Measurements from ENCODE around the gene TRERF1.

Gene TRERF1

GRCh38 chr6:42394881-42395620 lies 56.7 kb downstream of the TRERF1 start:
- DNase-seq (ENCODE audit: low read depth in 3 of 3, low spot score in 1 of 3): no peak

- DNase-seq (ENCODE audit: low read depth in 3 of 3, low spot score in 1 of 3): no peak
These were observed 57.6 kb downstream of the TRERF1 start for GRCh38 chr6:42394151-42394550.

- DNase-seq (ENCODE audit: low read depth in 3 of 3, low spot score in 1 of 3): no peak
These were observed 58.4 kb downstream of the TRERF1 start for GRCh38 chr6:42393339-42393738.

GRCh38 chr6:42392833-42393232 lies 58.9 kb downstream of the TRERF1 start:
- no peak for DNase-seq (ENCODE audit: low read depth in 3 of 3, low spot score in 1 of 3)

GRCh38 chr6:42391441-42391840 lies 60.3 kb downstream of the TRERF1 start:
- DNase-seq (ENCODE audit: low read depth in 3 of 3, low spot score in 1 of 3): no peak

DNA sequence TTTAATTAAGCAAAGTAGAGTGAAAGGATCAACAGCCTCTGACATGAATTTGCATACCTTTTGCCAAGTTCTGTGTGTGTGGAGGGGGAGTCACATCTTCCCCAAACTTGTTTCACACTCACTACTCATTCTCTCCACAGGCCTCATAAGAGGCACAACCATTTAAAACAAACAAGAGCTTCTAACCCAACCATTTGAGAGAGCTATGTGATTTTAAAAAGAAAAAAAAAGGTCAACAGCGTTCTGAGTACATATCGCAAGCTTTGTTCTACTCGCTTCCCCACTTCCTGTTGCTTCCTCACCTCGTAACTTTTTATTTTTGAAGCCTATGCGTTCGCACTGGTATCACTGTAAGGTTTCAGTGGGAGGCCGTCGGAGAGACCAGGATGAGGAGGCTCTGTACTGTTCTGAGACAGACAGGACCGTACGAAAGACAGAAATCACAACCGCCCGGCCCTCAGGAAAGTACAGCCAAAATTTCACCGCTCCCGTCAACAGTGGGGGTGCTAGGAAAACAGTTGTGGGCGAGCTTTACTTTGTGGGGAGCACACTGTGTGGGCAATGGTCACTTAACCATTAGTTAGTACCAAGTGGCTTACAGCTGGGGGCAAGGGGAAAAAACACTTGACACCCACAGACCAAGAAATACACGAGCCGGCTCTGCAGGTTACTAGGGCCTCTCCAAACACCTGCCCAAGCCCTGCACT lies 61.3 kb downstream of the TRERF1 start:
- no peak for DNase-seq (ENCODE audit: low read depth in 3 of 3, low spot score in 1 of 3)

- no peak for DNase-seq (ENCODE audit: low read depth in 3 of 3, low spot score in 1 of 3)
These were observed 62.0 kb downstream of the TRERF1 start for GRCh38 chr6:42389736-42390135.

GRCh38 chr6:42388046-42388445 lies 63.7 kb downstream of the TRERF1 start:
- DNase-seq (ENCODE audit: low read depth in 3 of 3, low spot score in 1 of 3): no peak

DNA sequence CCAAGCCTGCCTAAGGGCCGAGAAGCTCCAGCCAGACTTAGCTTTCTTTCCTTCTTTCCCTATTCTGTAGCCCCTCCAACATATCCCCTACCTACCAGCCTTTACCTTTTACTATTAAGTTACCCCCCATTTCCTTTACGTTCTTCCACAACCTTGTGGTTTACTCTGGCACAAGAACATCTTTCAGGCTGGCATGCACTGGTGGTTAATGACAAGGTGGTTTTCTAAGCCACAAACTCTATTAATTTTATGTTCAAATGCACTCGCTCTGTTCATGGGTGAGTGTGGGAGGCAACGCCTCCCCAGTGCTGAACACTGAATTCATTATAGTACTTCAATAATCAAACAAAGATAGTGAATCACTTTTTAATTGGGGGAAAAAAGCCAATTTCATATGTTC lies 64.4 kb downstream of the TRERF1 start:
- DNase-seq (ENCODE audit: low read depth in 3 of 3, low spot score in 1 of 3): no peak

DNA sequence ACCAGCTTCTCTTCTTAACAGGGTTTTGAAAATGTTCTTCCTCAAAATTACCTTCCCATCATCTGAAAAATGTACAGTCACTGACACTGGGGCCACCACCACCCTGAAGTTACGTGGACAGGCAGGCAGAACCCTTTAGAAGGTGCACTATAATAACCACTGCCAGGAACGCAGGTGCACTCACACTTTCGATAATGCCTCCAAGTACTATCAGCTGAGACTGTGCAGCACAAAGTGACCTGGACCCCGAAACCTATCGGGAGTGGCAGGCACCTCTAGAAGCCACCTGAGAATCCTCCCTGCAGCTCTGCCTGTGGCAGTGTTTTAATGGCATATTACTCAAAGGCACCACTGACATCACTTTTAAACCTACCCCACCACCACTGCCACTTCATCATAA lies 66.4 kb downstream of the TRERF1 start:
- no peak for DNase-seq (ENCODE audit: low read depth in 3 of 3, low spot score in 1 of 3)

DNA sequence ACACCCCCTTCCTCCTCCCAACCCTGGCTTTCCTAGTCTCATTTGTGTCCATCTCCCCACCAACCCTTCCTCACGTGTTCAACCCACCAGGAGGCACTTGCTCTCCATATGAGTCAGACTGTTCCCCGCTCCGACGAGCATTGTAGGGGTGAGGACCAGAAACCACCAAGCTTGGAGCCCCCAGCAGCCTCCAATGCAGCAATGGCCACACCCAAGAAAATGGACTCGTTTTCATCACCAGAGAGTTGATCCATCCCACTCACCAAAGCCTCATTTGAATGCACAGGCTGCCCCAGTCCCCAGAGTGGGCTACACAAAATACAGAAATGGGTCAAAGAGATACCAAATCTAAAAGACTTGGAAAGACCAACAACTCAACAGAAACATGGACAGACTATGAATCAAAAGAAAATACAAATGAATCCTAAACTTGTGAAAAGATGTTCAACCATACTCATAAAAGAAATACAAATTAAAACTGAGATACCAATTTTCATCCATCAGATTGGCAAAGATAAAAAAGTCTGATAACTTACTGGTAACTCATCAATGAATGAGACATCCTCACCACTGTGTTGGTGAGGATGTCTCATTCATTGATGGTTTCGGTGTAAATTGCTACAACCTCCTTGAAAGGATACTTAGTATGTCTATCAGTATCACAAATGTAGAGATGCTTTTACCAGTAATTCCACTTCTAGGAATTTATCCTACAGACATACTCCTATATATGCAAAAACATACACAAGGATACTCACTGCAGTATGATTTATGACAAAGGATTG lies 68.1 kb downstream of the TRERF1 start:
- DNase-seq (ENCODE audit: low read depth in 3 of 3, low spot score in 1 of 3): no peak

GRCh38 chr6:42381850-42382249 lies 69.9 kb downstream of the TRERF1 start:
- DNase-seq (ENCODE audit: low read depth in 3 of 3, low spot score in 1 of 3): no peak

DNA sequence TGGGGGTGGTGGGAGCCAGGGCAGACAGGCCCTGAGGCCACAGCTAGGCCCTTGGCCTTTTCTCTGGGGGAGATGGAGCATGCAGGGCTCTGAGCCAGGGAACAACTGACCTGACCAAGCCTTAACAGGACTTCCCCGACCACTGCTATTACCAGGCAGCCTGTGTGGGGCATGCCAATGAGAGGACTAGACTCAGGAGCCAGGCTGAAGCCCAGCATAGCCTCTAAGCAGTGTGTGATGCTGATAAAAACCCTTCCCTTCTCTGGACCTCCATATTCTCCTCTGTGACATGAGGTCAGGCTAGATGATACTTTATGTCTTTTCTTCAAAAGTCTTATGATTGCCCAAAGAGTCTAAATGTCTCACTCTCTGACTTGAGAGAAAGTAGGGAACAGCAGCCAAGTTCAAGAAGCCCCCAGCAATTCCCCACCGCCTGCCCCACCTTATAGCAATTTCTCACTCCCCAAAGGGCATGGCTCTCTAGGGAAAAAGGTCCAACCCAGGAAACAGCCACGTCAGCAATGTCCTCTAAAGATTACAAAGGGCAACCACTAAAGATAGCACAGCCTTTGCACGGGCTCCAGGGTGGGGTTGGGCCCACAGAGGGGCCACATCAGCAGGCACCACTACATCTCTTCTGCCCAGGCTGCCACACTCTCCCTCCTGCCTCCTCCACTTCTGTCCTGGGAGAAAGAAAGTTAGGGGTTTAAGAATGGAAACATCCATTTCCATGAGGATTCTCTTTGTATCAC lies 71.3 kb downstream of the TRERF1 start:
- no peak for DNase-seq (ENCODE audit: low read depth in 3 of 3, low spot score in 1 of 3)

- DNase-seq (ENCODE audit: low read depth in 3 of 3, low spot score in 1 of 3): no peak
These were observed 73.2 kb downstream of the TRERF1 start for GRCh38 chr6:42378536-42378935.

GRCh38 chr6:42378125-42378524 lies 73.6 kb downstream of the TRERF1 start:
- DNase-seq (ENCODE audit: low read depth in 3 of 3, low spot score in 1 of 3): no peak

DNA sequence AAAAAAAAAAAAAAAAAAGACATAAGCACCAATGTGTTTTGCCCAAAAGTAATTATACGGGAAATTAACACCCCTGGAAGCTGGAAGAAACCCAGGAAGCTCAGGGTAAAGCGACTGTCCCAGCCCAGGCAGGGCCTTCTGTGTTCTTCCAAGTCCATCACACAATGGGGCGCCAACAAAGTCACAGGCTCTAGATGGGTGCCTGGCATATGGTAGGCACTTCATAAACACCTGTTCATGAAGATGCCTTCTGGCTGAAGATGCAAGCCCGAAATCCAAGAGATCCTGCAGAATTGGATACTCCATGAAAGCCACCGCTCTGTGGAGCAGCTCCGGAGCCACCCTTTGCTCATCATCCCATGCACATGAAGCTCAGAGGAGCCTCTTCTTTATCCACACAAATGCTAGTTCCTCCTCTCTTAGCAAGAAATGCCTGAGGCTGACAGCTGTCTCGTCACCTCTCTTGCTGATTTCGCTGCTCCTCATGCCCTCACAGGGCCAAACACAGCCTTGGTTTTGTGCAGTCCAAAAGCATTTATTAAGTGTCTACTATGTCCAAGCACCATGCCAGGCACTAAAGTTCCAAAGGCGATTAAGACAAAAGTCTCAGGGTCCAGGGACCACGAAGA lies 76.6 kb downstream of the TRERF1 start:
- no peak for DNase-seq (ENCODE audit: low read depth in 3 of 3, low spot score in 1 of 3)

DNA sequence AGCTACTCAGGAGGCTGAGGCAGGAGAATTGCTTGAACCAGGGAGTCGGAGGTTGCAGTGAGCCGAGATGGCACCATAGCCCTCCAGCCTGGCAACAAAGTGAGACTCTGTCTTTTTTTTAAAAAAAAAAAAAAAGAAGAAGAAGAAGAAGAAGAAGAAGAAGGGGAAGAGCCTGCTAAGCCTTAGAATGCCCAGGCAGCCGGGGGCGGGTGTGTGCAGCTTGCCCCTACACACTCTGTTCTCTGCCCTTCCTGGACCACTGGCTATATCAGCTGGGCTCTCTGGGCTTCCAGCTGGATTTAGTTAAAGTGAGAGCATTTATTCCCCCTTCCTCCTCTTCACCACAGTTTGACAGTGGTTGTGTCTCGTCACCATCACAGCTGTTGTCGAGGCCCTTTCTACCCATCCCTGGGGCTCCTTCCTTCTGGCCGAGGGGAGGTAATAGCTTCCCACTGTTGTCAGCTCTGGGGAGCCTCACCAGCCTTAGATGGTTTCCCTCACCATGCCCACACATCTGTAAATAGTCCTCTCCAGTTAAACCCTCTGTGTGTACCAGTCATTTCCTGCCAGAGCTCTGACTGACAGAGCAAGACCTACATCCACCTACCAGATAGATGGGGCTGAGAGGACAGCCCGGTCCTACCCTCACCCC lies 77.6 kb downstream of the TRERF1 start:
- DNase-seq (ENCODE audit: low read depth in 3 of 3, low spot score in 1 of 3): no peak

GRCh38 chr6:42372699-42373098 lies 79.0 kb downstream of the TRERF1 start:
- no peak for DNase-seq (ENCODE audit: low read depth in 3 of 3, low spot score in 1 of 3)

GRCh38 chr6:42370323-42370985 lies 81.3 kb downstream of the TRERF1 start:
- DNase-seq (ENCODE audit: low read depth in 3 of 3, low spot score in 1 of 3): no peak

DNA sequence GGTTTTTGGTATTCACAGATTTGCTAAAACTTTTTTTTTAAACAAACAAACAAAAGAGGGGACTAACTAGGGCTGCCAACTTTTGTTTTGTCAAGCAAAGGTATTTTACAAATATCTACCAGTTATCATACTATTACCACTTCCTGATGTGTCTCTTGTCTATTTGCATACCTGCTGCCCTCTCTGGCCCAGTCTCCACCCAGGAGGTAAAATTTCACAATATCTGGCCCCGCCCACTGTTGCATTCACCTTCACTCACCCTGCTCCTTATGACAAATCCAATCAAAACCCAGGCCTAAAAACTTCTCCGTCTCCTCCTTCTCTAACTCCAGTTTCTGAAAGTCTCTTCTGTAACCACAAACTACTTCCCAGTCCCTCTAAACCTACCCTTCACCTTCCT lies 82.2 kb downstream of the TRERF1 start:
- no peak for DNase-seq (ENCODE audit: low read depth in 3 of 3, low spot score in 1 of 3)

Data from stimulated activated CD4-positive, alpha-beta T cell treated with anti-CD3 and anti-CD28 coated beads, TNF-alpha, amount 100 ng/mL, for 1 hour (primary cell).